GM23248 (cell line): ENCODE data around the gene PDE6B. TPM values are rescaled to one million over a fixed set of nuclear protein-coding genes. Genes with fewer than 3 reads are reported as not detected.
A peak's percentile ranks its signal among the peaks of the same experiment; 100 is the strongest.

Experiments
- DNase-seq: peaks from one replicate; pipeline ENCODE4 v3.0.0-alpha.2; 2015
- H2AFZ ChIP-seq: fragments of 200-600 bp; sonication (generic); 2 replicates; pipeline ENCODE4 v1.6.1; 2016; ENCODE audit warnings: antibody characterized with exemption
- H3F3A ChIP-seq: fragments of 200-600 bp; sonication (generic); 2 replicates; pipeline ENCODE4 v1.6.1; 2016; ENCODE audit warnings: mild to moderate bottlenecking, antibody characterized with exemption, mixed run types; ENCODE audit not compliant: insufficient read depth
- H3K27ac ChIP-seq: fragments of 200-600 bp; sonication (generic); 2 replicates; pipeline ENCODE4 v1.5.1; 2016; ENCODE audit warnings: mild to moderate bottlenecking
- H3K27me3 ChIP-seq: fragments of 200-600 bp; sonication (generic); replicated peaks from 2 replicates; pipeline ENCODE4 v1.6.1; 2016; ENCODE audit warnings: mild to moderate bottlenecking; ENCODE audit not compliant: insufficient read depth
- H3K36me3 ChIP-seq: fragments of 200-600 bp; sonication (generic); 2 replicates; pipeline ENCODE4 v1.6.1; 2016; ENCODE audit warnings: low read depth, mild to moderate bottlenecking
- H3K4me1 ChIP-seq: fragments of 200-600 bp; sonication (generic); 2 replicates; pipeline ENCODE4 v1.6.1; 2016; ENCODE audit warnings: mild to moderate bottlenecking; ENCODE audit not compliant: insufficient read depth
- H3K4me2 ChIP-seq: fragments of 200-600 bp; sonication (generic); one replicate; pipeline ENCODE4 v1.6.1; 2016; ENCODE audit warnings: mild to moderate bottlenecking; ENCODE audit not compliant: unreplicated experiment
- H3K4me3 ChIP-seq: fragments of 200-600 bp; sonication (generic); 2 replicates; pipeline ENCODE4 v1.5.1; 2016; ENCODE audit warnings: mild to moderate bottlenecking
- H3K79me2 ChIP-seq: fragments of 200-600 bp; sonication (generic); 2 replicates; pipeline ENCODE4 v1.6.1; 2016; ENCODE audit warnings: mild to moderate bottlenecking; ENCODE audit not compliant: insufficient read depth
- H3K9ac ChIP-seq: fragments of 200-600 bp; sonication (generic); 2 replicates; pipeline ENCODE4 v1.6.1; 2016; ENCODE audit warnings: mild to moderate bottlenecking
- H3K9me2 ChIP-seq: fragments of 200-600 bp; sonication (generic); 2 replicates; pipeline ENCODE4 v1.6.1; 2016; ENCODE audit warnings: mixed run types, mild to moderate bottlenecking, moderate library complexity; ENCODE audit not compliant: insufficient read depth
- H3K9me3 ChIP-seq: fragments of 200-600 bp; sonication (generic); one replicate; pipeline ENCODE4 v1.6.1; 2017; ENCODE audit warnings: low read depth
- H4K20me1 ChIP-seq: fragments of 200-600 bp; sonication (generic); 2 replicates; pipeline ENCODE4 v1.6.0; 2016; ENCODE audit not compliant: insufficient read depth
- EZH2 ChIP-seq: fragments of 200-600 bp; sonication (generic); IDR thresholded peaks from 2 replicates; pipeline ENCODE4 v1.6.1; 2018; ENCODE audit warnings: antibody characterized with exemption, mild to moderate bottlenecking; ENCODE audit not compliant: insufficient read depth, poor library complexity, severe bottlenecking
- EZH2phosphoT487 ChIP-seq: fragments of 200-600 bp; sonication (generic); IDR thresholded peaks from 2 replicates; pipeline ENCODE4 v1.6.1; 2018; ENCODE audit warnings: antibody characterized with exemption, moderate library complexity, mild to moderate bottlenecking, low read depth; ENCODE audit not compliant: insufficient read depth
- WGBS, 2 experiments: methylation state at CpG; one replicate each; pipeline ENCODE4 v1.1.6; 2015 to 2017; ENCODE audit warnings: low lambda C conversion rate in 2 of 2, low coverage in 1 of 2; ENCODE audit errors: missing lambda C conversion rate in 2 of 2; 5-methylcytosine and 5-hydroxymethylcytosine counted together
- in situ Hi-C: fragments of 300-500 bp; cut with MboI; formaldehyde crosslinking; loops from 2 replicates; pipeline ENCODE4 v1.15.0; 2020
- polyA plus RNA-seq: library from polyadenylated mRNA; unstranded; fragments of >200 nt; fragmentation: Nextera tagmentation; extraction: Ambion mirVana; gene quantifications from 2 replicates; pipeline ENCODE4 v1.2.1, GENCODE V29; 2016
- total RNA-seq: library from RNA; depleted of rRNA; stranded (reverse); fragments of >200 nt; shearing (Covaris generic); gene quantifications from 2 replicates; pipeline ENCODE4 v1.2.3, GENCODE V29; 2014

The PDE6B gene
- total and polyA plus RNA-seq, 2 experiments from 2014 or later, result 0.11 TPM; not detected in 1

- Histone ChIP-seq H3K79me2 (no peaks in the 10 kb centered on the region), H2AFZ (no peak overlapping the region), H3K4me1 (no peaks in the 10 kb centered on the region), H3K27me3 (peaks cover 3% of the 10 kb centered on the region; the same call in 1 of the 2 replicates), H3K9ac (no peak overlapping the region), H3K9me3 (no peaks in the 10 kb centered on the region), H3F3A (no peaks in the 10 kb centered on the region), H3K27ac (no peak overlapping the region), H3K4me3 (no peak overlapping the region), H3K36me3 (no peaks in the 10 kb centered on the region), H3K4me2 (no peak overlapping the region), H3K9me2 (no peaks in the 10 kb centered on the region), H4K20me1 (no peaks in the 10 kb centered on the region)
- no peak for DNase-seq
- TF ChIP-seq EZH2, result no peak
- no peak for TF ChIP-seq EZH2phosphoT487
- 50 to 54% methylated on average over 3 of the region's 3 CpGs for WGBS, 2 experiments
- in situ Hi-C loops, result no loop called here
Measured at GRCh38 chr4:598925-599324, 26.4 kb upstream of the PDE6B start.

- Histone ChIP-seq H3K9me2 (no peaks in the 10 kb centered on the region), H4K20me1 (no peaks in the 10 kb centered on the region), H3K36me3 (no peaks in the 10 kb centered on the region), H3K27me3 (peaks cover 9% of the 10 kb centered on the region; the same call in 1 of the 2 replicates), H3K27ac (no peak overlapping the region), H3K9me3 (no peaks in the 10 kb centered on the region), H3K4me1 (no peaks in the 10 kb centered on the region), H3K4me2 (no peak overlapping the region), H3K9ac (no peak overlapping the region), H3K79me2 (no peaks in the 10 kb centered on the region), H2AFZ (no peak overlapping the region), H3K4me3 (no peak overlapping the region), H3F3A (no peaks in the 10 kb centered on the region)
- TF ChIP-seq EZH2 (no peak), EZH2phosphoT487 (no peak)
- 46 to 62% methylated on average over 6 of the region's 6 CpGs for WGBS, 2 experiments
- no peak for DNase-seq
- in situ Hi-C loops, result no loop called here
Measured at GRCh38 chr4:600166-600565, 25.2 kb upstream of the PDE6B start.

GRCh38 chr4:600850-601515 lies 24.4 kb upstream of the PDE6B start:
- Histone ChIP-seq H3F3A (no peaks in the 10 kb centered on the region), H3K4me2 (no peak overlapping the region), H3K9me3 (no peaks in the 10 kb centered on the region), H3K36me3 (no peaks in the 10 kb centered on the region), H3K27me3 (peaks cover 9% of the 10 kb centered on the region; the same call in 1 of the 2 replicates), H3K79me2 (no peaks in the 10 kb centered on the region), H3K27ac (no peak overlapping the region), H3K9ac (no peak overlapping the region), H3K4me3 (no peak overlapping the region), H3K9me2 (no peaks in the 10 kb centered on the region), H2AFZ (no peak overlapping the region), H3K4me1 (no peaks in the 10 kb centered on the region), H4K20me1 (no peaks in the 10 kb centered on the region)
- no peak for TF ChIP-seq EZH2phosphoT487
- TF ChIP-seq EZH2, result no peak
- 44 to 48% methylated on average over 11 of the region's 11 CpGs for WGBS, 2 experiments
- DNase-seq, result peak; percentile 54
- in situ Hi-C loops, result no loop called here

GRCh38 chr4:601612-602558 lies 23.5 kb upstream of the PDE6B start:
- DNase-seq, result no peak
- 50 to 52% methylated on average over 20 to 24 of the region's 24 CpGs for WGBS, 2 experiments

More at GRCh38 chr4:601612-602558, 23.5 kb upstream of the PDE6B start:
- Histone ChIP-seq H3K4me3 (no peak overlapping the region), H3K27me3 (peaks cover 9% of the 10 kb centered on the region; the same call in 1 of the 2 replicates), H3K9ac (no peak overlapping the region), H3K27ac (no peak overlapping the region), H3K36me3 (no peaks in the 10 kb centered on the region), H3K4me1 (no peaks in the 10 kb centered on the region), H4K20me1 (no peaks in the 10 kb centered on the region), H2AFZ (no peak overlapping the region), H3K4me2 (no peak overlapping the region), H3K9me3 (no peaks in the 10 kb centered on the region), H3K79me2 (no peaks in the 10 kb centered on the region), H3F3A (no peaks in the 10 kb centered on the region), H3K9me2 (no peaks in the 10 kb centered on the region)
- in situ Hi-C loops, result no loop called here
- no peak for TF ChIP-seq EZH2phosphoT487
- TF ChIP-seq EZH2, result no peak
